HCT116 (cell line): ENCODE results near the gene GUCA1C. TPM values are rescaled to one million over a fixed set of nuclear protein-coding genes. Genes with fewer than 3 reads are reported as not detected.

Source experiments
- ATAC-seq: fragments of 200-7000 bp; cut with Tn5 transposase; 2 replicates; pipeline ENCODE4 v1.9.1; 2020; ENCODE audit warnings: mild to moderate bottlenecking, moderate library complexity
- BruUV-seq: library from RNA; stranded (reverse); fragments of 400-500 nt; replicated peaks from 2 replicates; lab custom pipeline; 2021; lab: Mats Ljungman, UMichigan
- CTCF ChIA-PET: fragments of 300-600 bp; sonication (Branson Sonifier 250); formaldehyde crosslinking; loops from one replicate; lab custom pipeline; 2021; ENCODE audit warnings: antibody characterized with exemption; lab: Charles Lee
- POLR2A ChIA-PET: fragments of 300-600, 350-600 bp; sonication (Branson Sonifier 250); formaldehyde crosslinking; loops from one replicate; lab custom pipeline; 2021; ENCODE audit warnings: antibody characterized with exemption; lab: Charles Lee
- RAD21 ChIA-PET, 2 experiments: fragments of 300-600 bp; sonication (Branson Sonifier 250); formaldehyde crosslinking; loops; one replicate each; lab custom pipeline; 2023; ENCODE audit warnings: low total read pairs in 2 of 2; ENCODE audit not compliant: uncharacterized antibody in 2 of 2, unreplicated experiment in 2 of 2, low non-redundant PET in 1 of 2; lab: Charles Lee
- DNase-seq: peaks from one replicate; pipeline ENCODE4 v3.0.0-alpha.2; 2010; ENCODE audit warnings: low read depth, low spot score
- H2AFZ ChIP-seq: fragments of 200-600 bp; shearing (Covaris generic), sonication (generic); 2 replicates; pipeline ENCODE4 v1.6.1; 2017; ENCODE audit warnings: low read depth, mixed run types, mixed read lengths, antibody characterized with exemption, low read length; ENCODE audit not compliant: poor library complexity, severe bottlenecking
- H3K27ac ChIP-seq: 2 replicates; pipeline ENCODE4 v1.5.1; 2012; ENCODE audit warnings: low read depth, low read length
- H3K27me3 ChIP-seq: fragments of 200-600 bp; sonication (generic); 2 replicates; pipeline ENCODE4 v1.6.1; 2016; ENCODE audit warnings: mixed run types, low read length, mixed read lengths; ENCODE audit not compliant: insufficient read depth
- H3K36me3 ChIP-seq, 2 experiments: fragments of 200-500 bp in 1 of 2; fragments of 200-600 bp in 1 of 2; sonication (Bioruptor generic) in 1 of 2; sonication (generic) in 1 of 2; 2 replicates each; pipeline versions ENCODE4 v1.5.1 to v1.6.1; 2014 to 2016; ENCODE audit warnings: low read length in 2 of 2, inconsistent platforms in 1 of 2, mixed read lengths in 1 of 2, mixed run types in 1 of 2; ENCODE audit not compliant: insufficient read depth in 2 of 2, control insufficient read depth in 1 of 2
- H3K4me1 ChIP-seq, 2 experiments: fragments of 200-600 bp in 1 of 2; sonication (generic) in 1 of 2; 2 replicates each; pipeline versions ENCODE4 v1.5.1 to v1.6.1; 2012 to 2017; ENCODE audit warnings: low read length in 2 of 2, inconsistent platforms in 1 of 2, mild to moderate bottlenecking in 1 of 2, mixed read lengths in 1 of 2, mixed run types in 1 of 2, moderate library complexity in 1 of 2; ENCODE audit not compliant: insufficient read depth in 2 of 2, control insufficient read depth in 1 of 2
- H3K4me2 ChIP-seq: fragments of 200-600 bp; sonication (generic); 2 replicates; pipeline ENCODE4 v1.6.1; 2017; ENCODE audit warnings: mixed run types, low read length, mixed read lengths
- H3K4me3 ChIP-seq, 2 experiments: fragments of 200-600 bp in 1 of 2; sonication (generic) in 1 of 2; replicated peaks in 1 of 2; 2 replicates each; pipeline ENCODE4 v1.5.1; 2011 to 2016; ENCODE audit warnings: low read length in 2 of 2, control low read depth in 1 of 2, low read depth in 1 of 2, mild to moderate bottlenecking in 1 of 2, mixed read lengths in 1 of 2, mixed run types in 1 of 2
- H3K79me2 ChIP-seq: fragments of 200-600 bp; sonication (generic); 2 replicates; pipeline ENCODE4 v1.6.1; 2017; ENCODE audit warnings: mild to moderate bottlenecking, mixed run types, low read length, moderate library complexity, mixed read lengths; ENCODE audit not compliant: insufficient read depth
- H3K9ac ChIP-seq: fragments of 200-600 bp; sonication (generic); 2 replicates; pipeline ENCODE4 v1.6.1; 2016; ENCODE audit warnings: low read length, mixed read lengths
- H3K9me2 ChIP-seq: fragments of 200-600 bp; sonication (generic), shearing (Covaris generic); 2 replicates; pipeline ENCODE4 v1.6.1; 2017; ENCODE audit warnings: mixed run types, mild to moderate bottlenecking, moderate library complexity; ENCODE audit not compliant: insufficient read depth
- H3K9me3 ChIP-seq, 2 experiments: fragments of 200-500 bp in 1 of 2; fragments of 200-600 bp in 1 of 2; sonication (Bioruptor generic) in 1 of 2; sonication (generic) in 1 of 2; 2 replicates each; pipeline ENCODE4 v1.6.1; 2014 to 2017; ENCODE audit warnings: low read length in 2 of 2, mixed read lengths in 2 of 2, inconsistent platforms in 1 of 2, low read depth in 1 of 2, mild to moderate bottlenecking in 1 of 2, mixed run types in 1 of 2, moderate library complexity in 1 of 2; ENCODE audit not compliant: control insufficient read depth in 1 of 2, insufficient read depth in 1 of 2
- H4K20me1 ChIP-seq: fragments of 200-600 bp; sonication (generic), shearing (Covaris generic); 2 replicates; pipeline ENCODE4 v1.6.1; 2017; ENCODE audit warnings: mixed run types, mild to moderate bottlenecking, moderate library complexity; ENCODE audit not compliant: insufficient read depth
- ATF3 ChIP-seq: IDR thresholded peaks from 2 replicates; pipeline ENCODE4 v1.6.1; 2012
- CEBPB ChIP-seq: IDR thresholded peaks from 2 replicates; pipeline ENCODE4 v1.6.1; 2012; ENCODE audit warnings: low read depth
- ELF1 ChIP-seq: IDR thresholded peaks from 2 replicates; pipeline ENCODE4 v1.6.1; 2012; ENCODE audit warnings: low read depth, borderline replicate concordance
- FOSL1 ChIP-seq: IDR thresholded peaks from 2 replicates; pipeline ENCODE4 v1.6.1; 2012; ENCODE audit warnings: low read depth
- JUND ChIP-seq: IDR thresholded peaks from 2 replicates; pipeline ENCODE4 v1.6.1; 2012
- MAX ChIP-seq: IDR thresholded peaks from 2 replicates; pipeline ENCODE4 v1.6.1; 2012
- POLR2AphosphoS5 ChIP-seq: IDR thresholded peaks from 2 replicates; pipeline ENCODE4 v1.6.1; 2011; ENCODE audit warnings: mild to moderate bottlenecking, low read depth, low read length, moderate library complexity
- SRF ChIP-seq: IDR thresholded peaks from 2 replicates; pipeline ENCODE4 v1.6.1; 2012; ENCODE audit warnings: low read depth
- intact Hi-C: fragments of 100-400 bp; cut with micrococcal nuclease; formaldehyde crosslinking; loops from 2 replicates; pipeline ENCODE4 v1.10.0; 2022
- total RNA-seq: library from RNA; stranded (reverse); gene quantifications from one replicate; pipeline ENCODE4 v1.2.1, GENCODE V29; 2021; ENCODE audit not compliant: unreplicated experiment

Gene GUCA1C
- total RNA-seq, 1 experiment from 2014 or later, result not detected

DNA sequence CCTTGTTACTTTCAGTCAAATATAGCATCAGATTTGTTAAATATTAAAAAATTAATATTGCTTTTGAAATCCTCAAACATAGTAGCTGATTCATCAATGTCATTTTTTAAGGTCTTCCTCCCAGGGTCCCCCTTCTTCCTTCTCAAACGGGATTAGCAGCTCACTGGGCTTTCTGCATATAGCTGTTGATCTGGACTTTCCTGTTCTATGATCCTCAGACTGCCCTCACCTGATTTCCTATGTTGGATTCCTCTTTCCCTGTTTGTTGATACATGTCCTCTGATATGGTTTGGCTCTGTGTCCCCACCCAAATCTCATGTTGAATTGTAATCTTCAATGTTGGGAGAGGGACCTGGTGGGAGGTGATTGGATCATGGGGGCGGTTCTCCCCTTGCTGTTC is 5.8 kb downstream of the GUCA1C start:
- no peaks in the 10 kb centered on the region for H3K36me3 ChIP-seq
- no peak for TF ChIP-seq MAX
- TF ChIP-seq ELF1, result no peak
- TF ChIP-seq ATF3, result no peak
- no peak for TF ChIP-seq POLR2AphosphoS5
- no peak for TF ChIP-seq SRF
- TF ChIP-seq FOSL1, result no peak
- no peaks in the 10 kb centered on the region for H3K27me3 ChIP-seq
- peaks cover 0 to 11% of the 10 kb centered on the region in 2 experiments; a peak in 2 of 4 replicates for H3K4me1 ChIP-seq
- CTCF ChIA-PET, result no interaction called here
- no peak overlapping the region for H3K9ac ChIP-seq
- intact Hi-C loops, result no loop called here
- H3K9me3 ChIP-seq, result no peaks in the 10 kb centered on the region
- RAD21 ChIA-PET, result no interaction called here
- POLR2A ChIA-PET, result no interaction called here
- no peak overlapping the region for H3K4me3 ChIP-seq
- no peaks in the 10 kb centered on the region for H3K79me2 ChIP-seq
- H3K4me2 ChIP-seq, result no peak overlapping the region
- DNase-seq (no peak), ATAC-seq (no peak)
- no peak overlapping the region for H3K27ac ChIP-seq
- no TSS peak for BruUV-seq
- no peaks in the 10 kb centered on the region for H4K20me1 ChIP-seq
- no peaks in the 10 kb centered on the region for H3K9me2 ChIP-seq
- H2AFZ ChIP-seq, result no peak overlapping the region

GRCh38 chr3:108946292-108947285 is 7.1 kb downstream of the GUCA1C start:
- no peaks in the 10 kb centered on the region for H3K36me3 ChIP-seq
- no peak overlapping the region for H3K9ac ChIP-seq
- DNase-seq (peak; percentile 15), ATAC-seq (no peak)
- intact Hi-C loops, result no loop called here
- no peaks in the 10 kb centered on the region for H3K79me2 ChIP-seq
- no peaks in the 10 kb centered on the region for H3K27me3 ChIP-seq
- H2AFZ ChIP-seq, result peak overlapping the region; percentile 56
- no peaks in the 10 kb centered on the region for H4K20me1 ChIP-seq
- TF ChIP-seq CEBPB (no peak), JUND (peak; percentile 41; the same call in 1 of the 2 replicates), FOSL1 (peak; percentile 55)
- no peaks in the 10 kb centered on the region for H3K9me3 ChIP-seq
- ChIA-PET POLR2A (no interaction called here), CTCF (no interaction called here), RAD21 (no interaction called here)
- no peak overlapping the region for H3K4me3 ChIP-seq
- peak overlapping the region; percentile 20; the same call in 1 of the 2 replicates for H3K4me2 ChIP-seq
- H3K9me2 ChIP-seq, result no peaks in the 10 kb centered on the region
- H3K27ac ChIP-seq, result no peak overlapping the region
- peaks cover 0 to 11% of the 10 kb centered on the region in 2 experiments; a peak in 2 of 4 replicates for H3K4me1 ChIP-seq
- BruUV-seq, result no TSS peak
